ENCODE measurements around the gene TEX22.

TEX22 gene

GRCh38 chr14:105456736-105457617, 58.6 kb downstream of the TEX22 start:
- no peak for DNase-seq (ENCODE audit: low spot score)

GRCh38 chr14:105458010-105458409, 59.7 kb downstream of the TEX22 start:
- DNase-seq (ENCODE audit: low spot score), result no peak

- DNase-seq (ENCODE audit: low spot score), result no peak
Observed at GRCh38 chr14:105458571-105458970, 60.2 kb downstream of the TEX22 start.

- DNase-seq (ENCODE audit: low spot score), result no peak
Observed at GRCh38 chr14:105460116-105460515, 61.8 kb downstream of the TEX22 start.

GRCh38 chr14:105460616-105461015, 62.3 kb downstream of the TEX22 start:
- no peak for DNase-seq (ENCODE audit: low spot score)

- DNase-seq (ENCODE audit: low spot score), result no peak
Observed at GRCh38 chr14:105461903-105462302, 63.6 kb downstream of the TEX22 start.
